NT2/D1 (cell line): ENCODE results near the gene ATXN2.
"Not testable (repeated sequence)": the region's sequence is repeated elsewhere in the genome, so short reads cannot be mapped to it uniquely, and the experiment has no call there.

ENCODE experiments used
- YY1 ChIP-seq: IDR thresholded peaks from 2 replicates; pipeline ENCODE4 v1.6.1; 2011; ENCODE audit not compliant: insufficient read length, insufficient read depth
- ZNF274 ChIP-seq: IDR thresholded peaks from 2 replicates; pipeline ENCODE4 v1.6.1; 2011; ENCODE audit warnings: mild to moderate bottlenecking, low read depth, low read length

- TF ChIP-seq ZNF274, YY1: not testable (repeated sequence)
Observed at GRCh38 chr12:111600986-111601385, 1.9 kb upstream of the ATXN2 start.
